HG02571 (cell line): ENCODE measurements around the gene CRACR2B.

ENCODE experiments used
- ATAC-seq: cut with Tn5 transposase; IDR thresholded peaks from one replicate; pipeline ENCODE4 v1.9.1; 2021; ENCODE audit warnings: mild to moderate bottlenecking, moderate library complexity; ENCODE audit not compliant: unreplicated experiment

Gene CRACR2B

DNA sequence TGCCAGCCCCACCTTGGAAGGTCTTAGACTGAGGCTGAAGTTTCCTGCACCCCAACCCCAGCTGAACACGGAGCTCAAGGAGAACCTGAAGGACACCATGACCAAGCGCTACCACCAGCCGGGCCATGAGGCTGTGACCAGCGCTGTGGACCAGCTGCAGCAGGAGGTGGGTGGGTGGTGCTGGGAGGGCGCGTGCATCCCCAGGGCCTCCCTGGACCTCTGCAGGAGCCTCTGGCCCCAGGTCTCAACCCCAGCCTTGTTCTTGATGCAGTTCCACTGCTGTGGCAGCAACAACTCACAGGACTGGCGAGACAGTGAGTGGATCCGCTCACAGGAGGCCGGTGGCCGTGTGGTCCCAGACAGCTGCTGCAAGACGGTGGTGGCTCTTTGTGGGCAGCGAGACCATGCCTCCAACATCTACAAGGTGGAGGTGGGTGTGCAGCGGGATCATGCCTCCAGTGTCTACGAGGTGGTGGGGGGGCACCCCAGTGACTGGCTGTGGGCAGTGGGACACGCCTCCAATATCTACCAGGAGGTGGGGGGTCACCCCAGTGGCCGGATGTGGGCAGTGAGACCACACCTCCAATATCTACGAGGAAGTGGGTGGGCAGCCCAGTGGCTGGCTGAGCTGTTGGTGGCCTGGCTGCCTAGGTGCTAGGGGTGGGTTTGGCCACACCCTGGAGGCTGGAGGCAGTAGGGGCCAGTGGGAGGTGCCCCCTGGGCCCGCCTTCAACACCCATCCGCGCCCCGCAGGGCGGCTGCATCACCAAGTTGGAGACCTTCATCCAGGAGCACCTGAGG is 9.7 kb downstream of the CRACR2B start:
- no peak for ATAC-seq

DNA sequence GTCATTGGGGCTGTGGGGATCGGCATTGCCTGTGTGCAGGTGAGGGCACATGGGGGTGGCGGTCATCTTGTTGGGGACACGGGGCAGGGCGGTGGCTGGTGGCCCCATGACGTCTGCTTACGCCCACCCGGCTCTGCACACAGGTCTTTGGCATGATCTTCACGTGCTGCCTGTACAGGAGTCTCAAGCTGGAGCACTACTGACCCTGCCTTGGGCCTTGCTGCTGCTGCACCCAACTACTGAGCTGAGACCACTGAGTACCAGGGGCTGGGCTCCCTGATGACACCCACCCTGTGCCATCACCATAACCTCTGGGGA is 10.2 kb downstream of the CRACR2B start:
- ATAC-seq: no peak

DNA sequence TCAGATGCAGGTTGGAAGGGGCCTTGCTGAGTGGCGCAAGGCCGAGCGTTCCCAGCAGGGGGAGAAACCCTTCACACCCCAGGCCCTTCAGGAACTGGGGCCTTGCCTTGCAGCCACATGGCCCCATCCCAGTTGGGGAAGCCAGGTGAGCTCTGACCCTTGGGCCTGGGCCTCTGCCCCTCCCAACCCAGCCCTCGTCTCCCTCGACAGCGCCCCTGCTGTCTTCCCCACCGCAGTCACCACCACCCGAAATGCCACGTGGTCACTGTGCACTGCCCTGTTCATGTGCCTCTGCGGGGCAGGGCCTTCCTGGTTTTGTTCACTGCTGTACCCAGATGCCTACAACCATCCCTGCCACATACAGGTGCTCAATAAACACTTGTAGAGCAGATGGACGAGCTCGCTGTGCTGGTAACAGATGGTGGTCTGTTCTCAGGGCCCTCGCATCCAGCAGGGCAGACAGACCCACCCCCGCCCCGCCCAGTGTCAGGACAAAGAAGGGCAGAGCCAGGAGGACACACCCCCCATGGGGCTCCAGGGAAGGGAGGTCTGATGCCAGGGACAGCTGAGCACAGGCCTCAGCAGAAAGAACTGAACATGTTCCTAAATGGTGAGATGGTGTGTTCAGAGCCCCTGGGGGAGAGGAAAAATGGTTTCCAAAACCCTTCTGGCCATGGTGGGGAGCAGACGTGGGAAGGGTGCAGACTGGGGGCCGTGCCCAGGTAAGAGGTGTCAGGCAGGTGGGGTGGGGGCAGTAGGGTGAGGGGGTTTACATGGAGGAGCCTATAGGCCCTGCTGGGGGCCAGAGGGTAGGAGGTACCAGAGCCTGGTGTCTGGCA is 10.9 kb downstream of the CRACR2B start:
- ATAC-seq: no peak

DNA sequence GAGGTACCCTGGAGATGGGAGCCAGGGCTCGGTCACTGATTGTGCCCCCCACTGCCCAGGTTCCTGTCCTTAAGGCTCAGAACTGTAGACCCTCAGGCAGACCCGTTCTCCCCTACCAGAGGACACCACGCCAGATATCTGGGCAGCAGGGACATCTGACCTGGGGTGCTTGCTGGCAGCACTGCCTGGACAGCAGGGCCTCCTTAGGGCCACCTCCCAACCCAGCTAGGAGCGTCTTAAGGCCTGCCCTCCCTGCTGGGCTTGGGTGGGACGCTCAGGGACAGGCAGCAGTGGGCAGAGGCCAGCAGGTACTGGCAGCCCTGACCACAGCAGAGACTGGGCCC is 11.5 kb downstream of the CRACR2B start:
- ATAC-seq: no peak

DNA sequence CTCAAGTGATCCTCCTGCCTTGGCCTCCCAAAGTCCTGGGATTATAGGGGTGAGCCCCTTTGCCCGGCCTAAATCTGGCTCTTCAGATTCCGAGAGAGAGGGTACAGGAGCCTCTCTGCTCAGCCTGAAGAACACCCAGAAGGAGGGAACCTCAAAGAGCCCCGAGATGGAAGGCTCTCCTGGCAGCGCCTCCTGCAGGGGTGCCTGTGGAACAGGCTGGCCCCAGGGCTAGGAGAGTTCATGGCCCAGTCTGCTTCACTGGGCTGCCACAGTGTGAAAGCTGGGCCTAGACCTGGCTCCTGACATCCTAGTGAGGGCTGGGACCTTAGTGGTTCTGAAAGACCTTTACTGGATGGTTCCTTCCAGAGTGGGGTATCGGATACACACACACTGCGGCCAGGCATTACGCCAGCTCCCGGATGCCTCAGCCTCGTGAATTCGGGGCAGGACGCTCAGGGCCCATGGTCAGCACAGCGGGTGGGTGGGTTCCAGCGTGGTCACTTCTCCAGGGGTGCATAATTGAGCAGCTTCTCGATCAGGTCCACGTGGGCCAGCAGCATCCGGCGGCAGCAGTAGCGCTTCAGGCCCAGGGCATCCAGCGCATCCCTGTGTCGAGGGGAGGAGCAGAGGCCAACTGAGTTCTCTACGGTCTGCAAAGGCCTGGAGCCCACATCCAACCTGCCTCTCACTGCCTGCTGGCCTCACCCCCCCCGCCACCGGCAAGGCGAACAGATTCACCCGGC is 12.3 kb downstream of the CRACR2B start:
- ATAC-seq: no peak

DNA sequence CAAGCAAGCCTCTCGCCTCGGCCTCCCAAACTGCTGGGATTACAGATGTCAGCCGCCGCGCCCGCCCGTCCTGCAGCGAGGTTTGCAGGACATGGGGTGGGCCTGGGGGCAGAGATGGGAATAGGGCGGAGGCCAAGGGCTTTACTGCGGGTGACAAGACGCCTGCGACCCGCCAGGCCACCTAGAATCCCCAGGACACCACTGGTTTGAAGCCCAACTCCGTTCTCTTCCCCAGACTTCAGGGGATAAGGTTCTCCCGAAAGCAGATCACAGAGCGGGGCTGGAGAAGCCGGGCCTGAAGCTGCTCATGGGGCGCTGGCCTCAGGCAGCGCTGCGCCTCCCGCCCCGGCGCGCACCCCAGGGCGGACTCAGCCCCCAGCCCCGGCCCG is 14.3 kb downstream of the CRACR2B start:
- no peak for ATAC-seq

DNA sequence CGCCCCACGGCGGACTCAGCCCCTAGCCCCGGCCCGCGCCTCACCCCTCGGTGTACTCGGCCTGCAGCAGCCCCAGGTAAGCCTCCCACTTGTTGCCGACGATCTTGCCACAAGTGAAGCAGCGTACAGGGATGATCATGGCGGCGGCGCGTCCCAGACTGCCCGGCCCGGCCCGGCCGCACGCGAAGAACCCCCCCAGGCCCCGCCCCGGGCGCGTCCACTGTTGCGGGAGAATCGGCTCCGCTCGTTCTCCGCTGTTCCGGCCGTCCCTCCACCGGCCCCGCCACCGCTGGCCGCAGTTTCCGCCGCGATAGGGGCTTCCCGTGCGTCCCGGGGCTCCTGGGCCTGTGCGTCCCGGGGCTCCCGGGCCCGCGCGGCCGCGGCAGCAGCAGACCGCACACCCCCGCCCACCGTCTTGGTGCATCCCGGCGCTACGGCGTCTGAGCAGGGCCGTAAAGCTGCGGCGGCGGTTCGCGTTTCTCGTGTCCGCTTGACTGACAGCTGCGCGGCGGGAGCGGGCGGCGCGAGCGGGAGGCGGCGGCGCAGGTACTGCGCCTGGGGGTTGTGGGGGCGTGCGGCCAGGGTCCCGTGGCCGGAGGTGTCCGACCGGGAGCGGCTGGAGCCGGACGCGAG is 14.8 kb downstream of the CRACR2B start, which contains the start of the genes POLR2L and TSPAN4:
POLR2L (minus strand) TSS at position 160 of the 633 bp plus-strand sequence; CDS start at position 139, 21 bp downstream.
TSPAN4 (plus strand) TSS at position 483 of the 633 bp plus-strand sequence. CDS start 7,453 bp downstream, outside the sequence.
- ATAC-seq: peak; percentile 44

DNA sequence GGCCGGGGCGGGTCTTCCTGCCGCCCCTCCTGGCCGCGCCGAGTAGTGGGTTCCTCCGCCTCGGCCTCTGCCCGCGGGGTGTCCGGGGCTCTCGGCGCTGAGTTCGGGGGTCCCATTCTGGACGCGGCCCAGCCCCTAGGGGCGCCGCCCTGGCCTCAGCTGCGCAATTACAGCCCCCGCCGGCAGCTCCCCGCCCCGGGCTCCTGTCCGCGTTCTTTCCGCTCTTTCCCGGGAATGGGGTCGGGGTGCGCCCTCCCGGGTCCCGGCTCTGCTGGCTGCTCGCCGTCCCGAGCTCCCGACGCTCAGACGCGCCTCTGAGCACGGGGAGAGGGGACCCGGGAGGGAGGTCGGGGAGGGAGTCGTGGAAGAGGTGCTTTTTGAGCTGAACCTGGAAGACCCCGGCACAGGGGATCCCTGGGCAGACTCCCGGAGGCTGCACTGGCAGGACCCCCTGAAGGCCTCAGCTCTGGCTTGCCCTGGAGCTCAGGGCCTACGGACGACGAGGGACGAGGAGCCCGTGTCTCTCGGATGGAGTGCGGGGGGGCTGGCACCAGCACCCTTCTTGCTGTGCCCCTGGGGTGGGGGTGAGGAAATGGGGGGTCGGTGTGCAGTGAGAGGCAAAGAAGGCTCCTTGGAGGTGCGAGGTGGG is 15.5 kb downstream of the CRACR2B start:
- ATAC-seq: peak; percentile 5

DNA sequence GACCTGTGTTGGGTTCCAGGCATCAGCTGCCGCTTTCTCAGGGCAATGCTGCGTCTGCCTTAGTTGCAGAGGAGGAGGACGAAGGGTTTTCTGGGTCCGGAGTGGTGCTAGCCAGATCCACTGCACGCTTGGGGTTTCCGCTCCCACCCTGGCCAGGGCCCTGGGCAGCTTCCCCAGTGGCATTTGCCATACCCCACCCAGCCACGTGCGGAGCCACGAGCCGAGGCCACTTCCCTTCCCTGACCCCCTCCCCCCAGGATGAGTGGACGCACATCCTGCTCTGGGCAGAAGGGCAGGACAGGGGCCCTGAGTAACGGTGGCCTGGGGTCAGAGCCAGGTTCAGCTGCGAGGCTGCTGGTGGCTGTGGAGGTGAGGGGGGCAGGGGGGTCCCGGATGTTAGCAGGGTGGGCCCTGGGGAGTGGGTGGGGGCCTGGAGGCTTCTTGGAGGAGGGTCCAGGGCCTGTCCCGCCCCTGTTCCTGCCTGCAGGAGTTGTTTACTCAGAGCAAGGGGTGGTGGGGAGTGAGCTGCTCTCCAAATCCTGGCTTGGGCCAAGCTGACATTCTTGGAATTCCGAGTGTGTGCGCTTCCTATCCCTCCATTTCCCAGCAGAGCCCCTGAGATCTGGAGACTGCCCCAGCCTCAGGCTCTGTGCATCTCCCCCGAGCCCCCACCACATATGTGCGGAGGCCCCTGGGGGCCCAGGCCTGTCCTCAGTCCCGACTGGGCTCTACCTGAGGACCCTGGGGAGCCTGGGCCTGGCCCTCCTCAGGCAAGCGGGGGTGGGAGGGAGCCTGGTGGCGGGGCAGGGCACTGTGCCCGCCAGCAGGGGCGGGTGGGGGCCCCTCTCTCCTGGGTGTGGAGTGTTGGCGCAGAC is 16.3 kb downstream of the CRACR2B start:
- ATAC-seq: no peak

DNA sequence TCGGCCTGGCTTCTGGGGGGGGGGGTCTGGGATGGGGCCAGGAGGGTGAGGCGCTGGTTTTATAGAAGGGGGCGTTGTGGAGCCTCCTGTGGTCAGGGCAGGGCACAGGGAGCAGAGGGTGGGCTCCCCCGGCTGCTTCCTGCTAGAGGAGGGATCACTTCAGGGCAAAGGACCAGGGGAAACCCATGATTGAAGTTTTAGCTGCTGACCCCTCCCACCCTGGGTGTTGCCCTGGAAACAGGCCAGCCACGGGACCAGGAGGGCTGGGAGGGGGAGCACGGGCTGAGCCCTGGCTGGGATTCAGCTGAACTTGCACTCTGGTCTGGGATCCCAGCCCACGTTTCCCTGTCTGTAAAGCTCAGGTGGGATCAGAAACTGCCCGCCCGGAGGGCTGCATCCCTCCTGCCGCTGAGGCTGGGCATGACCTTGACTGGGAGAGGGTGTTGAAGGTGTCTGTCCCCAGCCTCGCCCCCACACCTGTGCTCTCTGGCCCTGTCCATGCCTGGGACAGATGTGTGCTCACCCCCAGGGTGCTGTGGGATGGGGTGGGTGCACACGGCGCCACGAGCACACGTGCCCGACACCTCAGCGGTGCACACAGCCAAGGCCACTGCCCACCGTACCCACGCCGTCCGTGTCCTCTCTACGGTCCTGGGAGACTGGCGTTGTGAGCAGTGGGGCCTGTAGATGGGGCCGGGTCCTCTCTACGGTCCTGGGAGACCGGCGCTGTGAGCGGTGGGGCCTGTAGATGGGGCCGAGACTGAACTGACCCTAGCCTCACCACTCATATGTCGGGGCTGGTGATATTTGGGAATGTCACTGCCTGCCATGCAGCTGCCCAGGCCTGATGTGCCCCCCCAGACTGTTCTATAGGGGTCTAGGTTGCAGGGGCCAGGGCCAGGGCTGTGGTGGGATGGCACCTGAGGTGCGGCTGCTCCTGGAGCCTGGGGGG is 17.2 kb downstream of the CRACR2B start:
- no peak for ATAC-seq

DNA sequence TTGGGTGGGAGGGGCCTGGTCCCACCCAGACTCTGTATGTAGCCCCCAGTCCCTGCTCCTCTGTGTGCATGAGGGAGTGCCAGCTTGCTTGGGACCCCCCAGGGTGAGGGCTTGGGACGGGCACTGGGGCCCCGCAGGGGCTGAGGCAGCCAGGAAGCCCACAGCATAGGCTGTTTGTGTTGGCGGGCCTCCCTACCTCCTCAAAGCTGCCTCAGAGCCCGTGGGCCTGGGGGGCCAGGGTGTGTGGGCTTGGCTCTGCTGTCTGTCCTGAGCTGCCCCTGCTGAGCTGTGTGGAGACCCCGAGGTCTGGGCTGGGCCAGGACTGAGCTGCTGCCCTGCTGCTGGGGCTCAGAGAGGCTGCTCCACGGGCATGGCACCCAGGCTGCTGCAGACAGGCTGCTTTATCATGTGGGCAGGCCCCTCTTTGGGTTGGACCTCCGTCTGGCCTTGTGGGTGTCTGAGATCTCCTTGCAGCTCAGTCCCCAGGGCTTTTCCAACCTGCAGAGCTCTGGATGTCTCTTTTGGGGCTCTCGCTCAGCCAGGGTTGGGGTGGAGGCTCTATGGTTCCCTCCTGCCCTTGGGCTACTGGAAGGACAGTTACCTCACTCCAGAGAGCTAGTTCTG is 18.3 kb downstream of the CRACR2B start:
- no peak for ATAC-seq

DNA sequence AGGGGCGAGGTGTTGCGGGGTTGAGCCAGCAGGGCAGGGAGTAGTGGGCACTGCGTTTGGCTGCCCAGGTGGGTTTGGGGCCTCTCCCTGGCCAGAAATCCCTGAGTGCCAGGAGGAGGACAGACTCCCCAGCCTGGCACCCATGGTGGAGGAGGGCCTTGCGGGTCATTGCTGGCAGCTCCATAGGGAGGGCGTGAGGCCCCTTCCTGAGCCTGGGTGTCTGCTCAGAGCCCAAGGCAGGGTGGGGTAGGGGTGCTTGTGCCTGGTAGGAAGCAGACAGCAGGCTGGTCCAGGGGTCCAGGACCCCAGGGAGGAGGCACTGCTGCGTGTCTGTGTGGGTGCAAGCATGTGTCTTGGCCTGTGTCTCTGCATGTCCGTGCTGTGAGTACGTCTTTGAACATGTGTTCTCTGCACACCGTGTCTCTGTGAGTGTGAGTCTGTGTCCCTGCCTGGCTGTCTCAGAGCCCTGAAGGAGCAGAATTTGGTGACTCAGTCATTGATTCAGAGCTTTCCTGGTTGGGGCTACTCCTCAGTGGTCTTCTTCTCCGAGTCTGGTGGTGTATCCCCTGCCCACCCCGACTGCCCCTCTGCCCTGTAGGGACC is 18.9 kb downstream of the CRACR2B start:
- ATAC-seq: no peak

DNA sequence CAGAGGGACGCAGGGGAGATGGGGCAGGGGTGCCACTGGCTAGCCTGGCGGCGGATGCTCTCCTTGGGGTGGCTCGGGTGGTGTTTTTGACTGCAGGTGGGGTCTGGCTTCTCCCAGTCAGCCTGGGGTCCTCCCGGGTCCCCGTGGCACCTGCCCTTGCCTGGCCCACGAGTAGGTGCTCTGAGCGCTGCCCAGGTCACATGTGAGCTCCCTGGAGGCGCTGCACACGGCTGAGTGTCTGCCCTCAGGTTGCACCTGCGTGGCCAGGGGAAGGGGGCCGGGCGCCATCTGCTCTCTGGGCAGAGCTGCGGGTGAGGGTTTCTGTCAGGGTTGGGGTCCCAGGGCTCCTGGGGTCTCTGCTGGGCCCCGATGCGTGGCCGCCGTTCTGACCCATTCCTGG is 20.2 kb downstream of the CRACR2B start:
- ATAC-seq: no peak

DNA sequence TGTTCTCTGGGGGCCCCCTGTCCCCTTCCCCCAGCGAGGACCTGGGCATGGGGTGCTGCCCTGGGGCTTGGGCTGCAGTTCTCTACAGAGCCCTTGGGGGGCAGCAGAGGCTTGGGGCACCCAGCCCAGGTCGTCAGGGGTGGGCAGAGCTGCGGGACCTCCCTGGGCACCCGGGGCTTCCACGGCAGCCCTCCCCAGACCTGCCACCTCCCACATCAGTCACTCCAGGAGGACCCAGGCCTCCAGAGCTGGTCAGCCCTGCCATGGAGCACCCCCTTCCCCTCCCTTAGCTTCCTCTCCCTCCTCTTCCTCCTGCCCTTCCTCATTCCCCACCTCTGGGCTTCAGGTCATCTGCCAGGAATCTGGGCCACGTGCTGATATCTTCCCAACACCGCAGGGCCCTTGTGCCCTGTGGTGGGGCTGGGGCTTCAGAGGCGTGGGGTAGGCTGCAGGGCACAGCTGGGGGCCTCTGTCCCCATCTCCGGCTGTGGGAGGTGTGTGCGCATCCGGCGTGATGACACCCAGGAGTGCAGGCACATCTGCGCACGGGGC is 20.7 kb downstream of the CRACR2B start:
- no peak for ATAC-seq

DNA sequence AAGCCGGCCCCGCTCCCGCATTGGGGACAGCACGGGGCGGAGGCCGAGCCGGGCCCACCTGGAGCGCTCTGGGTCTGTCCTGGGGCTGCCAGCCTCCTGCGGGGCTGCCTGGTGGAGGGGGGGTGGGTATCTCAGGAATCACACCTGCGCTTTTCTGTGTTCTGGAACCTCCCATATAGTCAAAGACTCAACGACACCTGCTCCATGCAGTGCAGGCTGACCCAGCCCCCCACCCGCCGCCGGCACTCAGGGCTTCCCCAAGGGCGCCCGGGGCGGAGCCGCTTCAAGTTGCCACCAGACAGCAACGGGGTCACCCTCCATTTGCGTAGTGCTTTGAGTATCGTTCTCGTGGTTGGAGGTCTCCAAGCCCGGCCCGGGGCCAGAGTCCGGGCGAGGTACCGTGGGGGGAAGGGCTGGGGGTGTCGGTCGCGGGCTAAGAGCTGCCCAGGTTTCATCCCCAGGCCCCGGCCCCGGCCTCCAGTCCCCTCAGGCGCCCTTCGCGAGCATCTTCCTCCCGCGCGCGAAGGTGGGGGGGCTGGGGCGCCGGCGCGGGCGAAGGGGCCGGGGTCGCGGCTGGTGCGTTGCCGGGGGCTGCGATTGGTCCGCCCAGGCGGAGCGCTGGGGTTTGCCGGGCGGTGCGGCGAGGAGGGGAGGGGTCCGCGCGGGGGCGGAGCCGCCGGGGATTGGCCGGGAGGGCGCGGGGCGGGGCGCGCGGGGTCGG is 21.5 kb downstream of the CRACR2B start:
- no peak for ATAC-seq

DNA sequence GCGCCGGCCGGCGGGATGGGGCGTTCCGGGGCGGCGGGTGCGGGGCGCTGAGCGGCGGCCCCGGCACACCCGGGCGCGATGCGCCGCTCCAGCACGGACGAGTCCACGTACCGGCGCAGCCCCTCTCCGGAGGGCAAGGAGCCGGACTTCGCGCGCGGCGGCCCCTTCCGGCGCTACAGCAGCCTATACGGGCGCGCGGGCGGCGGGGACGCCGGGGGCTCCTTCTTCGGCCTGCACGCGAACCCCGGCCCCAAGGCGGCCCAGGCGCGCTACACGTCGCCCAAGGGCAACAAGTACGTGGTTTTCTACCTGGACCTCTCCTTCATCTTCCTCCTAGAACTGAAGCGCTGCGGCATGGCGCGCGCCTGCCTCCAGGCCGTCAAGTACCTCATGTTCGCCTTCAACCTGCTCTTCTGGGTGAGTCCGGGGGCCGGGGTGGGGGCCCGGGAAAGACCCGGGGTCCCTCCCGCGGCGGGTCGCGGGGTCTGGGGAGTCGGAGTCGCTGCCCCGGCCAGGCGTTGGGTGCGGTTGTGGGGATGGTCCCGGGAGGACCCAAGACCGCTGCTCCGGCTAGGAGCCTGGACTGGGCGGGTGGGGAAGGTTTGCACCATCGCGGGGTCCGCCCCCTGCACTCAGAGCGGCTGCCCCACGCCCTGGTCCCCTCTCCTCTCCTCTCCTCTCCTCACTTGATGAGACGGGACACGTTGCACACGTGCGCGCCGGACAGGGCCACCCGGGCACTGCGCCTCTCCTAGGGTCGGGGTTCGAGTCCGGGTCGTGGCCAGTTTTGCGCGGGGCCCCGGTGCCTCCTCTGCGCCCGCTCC is 22.4 kb downstream of the CRACR2B start:
- no peak for ATAC-seq
